ENCODE measurements around the gene SPECC1.

Gene SPECC1

GRCh38 chr17:20273741-20274500, 264.8 kb downstream of the SPECC1 start:
- DNase-seq (ENCODE audit: low read depth, low spot score), result no peak

GRCh38 chr17:20275653-20276052, 266.5 kb downstream of the SPECC1 start:
- no peak for DNase-seq (ENCODE audit: low read depth, low spot score)

GRCh38 chr17:20276421-20276820, 267.3 kb downstream of the SPECC1 start:
- no peak for DNase-seq (ENCODE audit: low read depth, low spot score)

DNA sequence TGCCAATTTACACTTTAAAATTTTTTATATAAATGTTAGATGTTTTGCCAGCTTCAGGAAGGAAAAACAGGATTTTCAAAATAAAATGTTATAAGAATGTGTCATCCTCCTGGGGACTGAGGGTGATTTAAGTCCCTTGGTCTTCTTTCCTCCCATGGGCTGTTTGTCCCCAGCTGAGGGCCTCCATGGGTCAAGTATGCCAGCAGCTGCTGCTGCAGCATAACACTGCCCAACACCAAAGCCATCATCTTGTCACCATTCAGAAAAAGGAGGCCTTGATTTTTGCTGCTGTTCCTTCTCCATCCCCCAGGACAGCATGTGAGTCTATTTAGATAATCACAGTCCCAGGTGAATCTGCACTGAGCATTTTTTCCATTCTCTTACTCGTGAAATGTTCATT, 269.6 kb downstream of the SPECC1 start:
- no peak for DNase-seq (ENCODE audit: low read depth, low spot score)

- no peak for DNase-seq (ENCODE audit: low read depth, low spot score)
Observed at GRCh38 chr17:20279631-20280030, 270.5 kb downstream of the SPECC1 start.

DNA sequence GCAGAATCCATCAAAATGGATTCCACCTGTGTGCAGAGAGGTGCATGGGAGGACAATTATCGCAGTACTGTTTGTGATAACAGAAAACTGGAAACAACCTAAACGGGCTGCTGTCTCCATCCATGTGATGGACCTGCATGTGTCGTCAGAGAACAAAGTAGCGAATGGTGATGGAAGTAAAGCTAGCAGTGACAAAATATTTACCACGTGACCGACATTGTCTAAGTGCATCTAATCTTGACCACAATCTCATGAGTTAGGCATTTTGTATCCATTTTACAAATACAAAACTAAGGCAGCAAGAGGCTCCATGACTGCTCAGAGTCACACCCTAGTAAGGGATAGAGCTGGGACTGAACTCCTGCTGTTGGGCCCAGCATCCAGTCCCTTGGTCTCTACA, 270.9 kb downstream of the SPECC1 start:
- no peak for DNase-seq (ENCODE audit: low read depth, low spot score)

- DNase-seq (ENCODE audit: low read depth, low spot score), result no peak
Observed at GRCh38 chr17:20280851-20281250, 271.7 kb downstream of the SPECC1 start.

GRCh38 chr17:20281860-20282259, 272.7 kb downstream of the SPECC1 start:
- no peak for DNase-seq (ENCODE audit: low read depth, low spot score)

- no peak for DNase-seq (ENCODE audit: low read depth, low spot score)
Observed at GRCh38 chr17:20282526-20283308, 273.6 kb downstream of the SPECC1 start.

DNA sequence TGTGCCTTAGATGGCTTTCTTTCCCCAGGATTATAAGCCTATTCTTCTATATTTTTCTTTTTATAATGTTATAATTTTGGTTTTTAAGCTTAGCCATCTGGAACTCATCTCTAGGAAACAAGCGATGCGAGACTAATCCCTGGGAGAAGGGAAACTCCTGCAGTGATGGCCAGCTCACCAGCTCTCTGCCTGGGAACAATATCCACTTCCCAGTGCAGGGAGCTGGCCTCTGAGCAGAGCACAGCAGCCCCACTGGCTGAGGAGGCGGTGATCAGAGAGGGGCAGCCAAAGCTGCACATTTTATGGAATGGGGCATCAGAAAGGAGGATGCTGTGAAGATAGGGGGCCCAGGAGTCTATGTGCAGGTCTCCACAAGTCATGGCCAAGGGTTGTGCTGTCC, 274.9 kb downstream of the SPECC1 start:
- no peak for DNase-seq (ENCODE audit: low read depth, low spot score)

GRCh38 chr17:20284570-20285295, 275.6 kb downstream of the SPECC1 start:
- no peak for DNase-seq (ENCODE audit: low read depth, low spot score)

GRCh38 chr17:20289984-20290383, 280.8 kb downstream of the SPECC1 start:
- DNase-seq (ENCODE audit: low read depth, low spot score), result no peak

DNA sequence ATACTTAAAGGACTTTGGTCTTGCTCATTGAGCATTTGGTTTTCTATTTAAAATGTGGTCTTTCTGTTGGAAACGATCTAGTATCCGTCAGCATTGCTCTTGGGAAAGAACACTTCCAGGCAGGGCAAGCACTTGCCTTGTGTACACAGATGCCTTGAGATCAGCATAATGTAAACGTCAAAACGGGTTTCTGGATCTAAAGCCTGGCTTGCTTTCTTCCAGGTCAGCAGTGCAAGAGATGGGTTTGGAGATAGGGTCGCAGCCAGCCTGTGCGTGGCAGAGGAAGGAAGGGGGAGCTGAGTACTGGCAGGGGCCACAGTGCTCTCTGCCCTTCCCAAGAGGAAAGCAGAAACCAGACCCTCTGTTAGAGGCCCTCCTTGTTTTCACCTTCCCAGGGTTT, 282.7 kb downstream of the SPECC1 start:
- DNase-seq (ENCODE audit: low read depth, low spot score), result no peak

DNA sequence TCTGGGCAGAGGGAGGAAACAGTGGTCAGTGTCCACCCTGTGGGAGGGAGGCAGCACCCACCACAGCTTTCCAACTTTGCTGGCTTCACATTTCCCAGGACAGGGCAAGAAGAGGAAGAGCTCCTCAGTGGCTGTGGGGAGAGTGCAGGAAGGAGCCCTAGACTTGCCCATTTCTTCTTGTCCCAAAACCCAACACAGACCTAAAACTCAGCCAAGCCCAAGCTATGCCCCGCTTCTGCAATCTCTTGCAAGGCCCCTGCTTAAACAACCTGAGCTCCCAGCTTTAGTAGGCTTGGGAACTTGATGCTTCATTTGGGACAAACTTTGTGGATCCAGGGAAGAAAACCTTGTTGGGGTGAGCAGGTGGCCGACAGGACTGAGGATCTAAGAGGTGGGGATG, 284.3 kb downstream of the SPECC1 start:
- DNase-seq (ENCODE audit: low read depth, low spot score), result no peak

DNA sequence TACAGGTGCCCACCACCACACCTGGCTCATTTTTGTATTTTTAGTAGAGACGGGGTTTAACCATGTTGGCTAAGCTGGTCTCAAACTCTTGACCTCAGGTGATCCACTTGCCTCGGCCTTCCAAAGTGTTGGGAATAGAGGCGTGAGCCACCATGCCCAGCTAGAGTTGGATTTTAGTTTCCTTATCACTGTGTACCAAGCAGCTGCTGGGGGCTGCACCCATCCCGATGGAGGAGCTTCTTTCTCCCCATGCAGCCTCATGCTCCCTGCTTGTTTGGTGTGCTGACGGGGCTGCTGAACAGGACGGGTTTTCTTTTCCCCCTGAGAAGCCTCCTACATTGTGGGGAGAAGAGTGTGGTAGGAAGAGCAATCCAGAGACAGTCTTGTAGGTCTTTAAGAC, 285.0 kb downstream of the SPECC1 start:
- DNase-seq (ENCODE audit: low read depth, low spot score), result no peak

- DNase-seq (ENCODE audit: low read depth, low spot score), result no peak
Observed at GRCh38 chr17:20299013-20299412, 289.9 kb downstream of the SPECC1 start.

DNA sequence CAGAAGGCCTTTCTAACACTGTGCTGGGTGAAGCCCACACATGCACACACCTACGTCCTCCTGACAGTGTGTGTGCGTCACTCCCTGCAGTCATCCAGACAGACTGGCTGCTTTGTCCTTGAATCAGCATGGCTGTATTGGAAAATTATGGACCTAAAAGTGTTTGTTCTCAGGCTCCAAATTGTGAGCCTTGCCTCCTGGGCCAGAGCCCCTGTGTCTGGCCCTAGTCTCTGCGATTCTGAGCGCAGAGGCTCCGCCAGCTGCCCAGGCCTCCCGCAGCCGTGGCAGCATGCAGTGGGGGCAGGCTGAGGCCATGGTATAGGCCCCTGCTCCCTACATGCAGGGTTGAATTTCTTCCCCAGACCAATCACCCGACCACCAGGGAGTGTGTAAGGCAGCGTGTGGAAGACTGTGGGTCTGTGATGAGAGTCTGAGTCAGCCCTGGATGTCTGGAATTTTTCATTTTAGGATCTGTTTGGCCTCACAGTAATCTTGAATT, 291.3 kb downstream of the SPECC1 start:
- no peak for DNase-seq (ENCODE audit: low read depth, low spot score)

- no peak for DNase-seq (ENCODE audit: low read depth, low spot score)
Observed at GRCh38 chr17:20302246-20302917, 293.2 kb downstream of the SPECC1 start.

GRCh38 chr17:20304961-20305360, 295.8 kb downstream of the SPECC1 start:
- no peak for DNase-seq (ENCODE audit: low read depth, low spot score)

DNA sequence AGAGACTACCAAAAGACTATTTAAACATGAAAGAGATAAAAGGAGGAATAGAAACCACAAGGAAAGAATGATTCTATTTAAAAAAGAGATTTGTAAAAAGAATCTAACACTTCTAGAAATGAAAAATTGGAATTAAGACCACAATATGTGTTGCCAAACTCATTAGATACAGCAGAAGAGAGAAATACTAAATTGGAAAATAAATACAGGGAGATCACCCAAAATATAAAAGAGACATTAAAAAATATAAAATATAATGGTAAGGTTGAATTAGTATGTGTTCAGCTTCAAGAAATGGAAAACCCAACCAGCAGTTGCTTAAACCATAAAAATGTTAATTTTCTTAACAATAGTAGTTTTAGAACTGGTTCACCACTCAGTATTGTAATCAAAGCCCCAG, 297.8 kb downstream of the SPECC1 start:
- no peak for DNase-seq (ENCODE audit: low read depth, low spot score)

- DNase-seq (ENCODE audit: low read depth, low spot score), result no peak
Observed at GRCh38 chr17:20307326-20307910, 298.3 kb downstream of the SPECC1 start.
